ENCODE data around the gene SLC66A3.

GRCh38 chr2:11163439-11164317 lies 8.4 kb downstream of the SLC66A3 start:
- no peak for TF ChIP-seq EP300 (IDR thresholded peaks at IDR 0.05)
- TF ChIP-seq CTCF (IDR thresholded peaks at IDR 0.05), result no peak
- no peak for TF ChIP-seq POLR2A (IDR thresholded peaks at IDR 0.05)
- no peak for TF ChIP-seq POLR2AphosphoS5 (IDR thresholded peaks at IDR 0.05)
